ENCODE measurements around the gene CHST8.

- TF ChIP-seq TAF1 (IDR thresholded peaks at IDR 0.05; ENCODE audit: low read depth): no peak
- no peak for TF ChIP-seq REST (IDR thresholded peaks at IDR 0.05; ENCODE audit: low read depth)
- no peak for TF ChIP-seq EP300 (IDR thresholded peaks at IDR 0.05; ENCODE audit: borderline replicate concordance)
- TF ChIP-seq CREB1 (IDR thresholded peaks at IDR 0.05; ENCODE audit: low read depth): no peak
- no peak for TF ChIP-seq MAX (IDR thresholded peaks at IDR 0.05)
- TF ChIP-seq TCF12 (IDR thresholded peaks at IDR 0.05; ENCODE audit: low read depth): no peak
- no peak for TF ChIP-seq ZBTB7A (IDR thresholded peaks at IDR 0.05; ENCODE audit: low read depth)
Observed at GRCh38 chr19:33572929-33573328, 48.8 kb upstream of the CHST8 start.
